Activated CD4-positive, alpha-beta T cell treated with anti-CD3 and anti-CD28 coated beads, Interleukin-2, Interleukin-4, amounts not matched to agents 100 ng/mL and 50 ng/mL, durations not matched to agents 16 hours and 8 hours (primary cell): ENCODE measurements around the gene CCNA2.

ENCODE experiments used
- DNase-seq: peaks from one replicate; pipeline ENCODE4 v3.0.0-alpha.2; 2020; ENCODE audit warnings: low spot score

CCNA2 gene

DNA sequence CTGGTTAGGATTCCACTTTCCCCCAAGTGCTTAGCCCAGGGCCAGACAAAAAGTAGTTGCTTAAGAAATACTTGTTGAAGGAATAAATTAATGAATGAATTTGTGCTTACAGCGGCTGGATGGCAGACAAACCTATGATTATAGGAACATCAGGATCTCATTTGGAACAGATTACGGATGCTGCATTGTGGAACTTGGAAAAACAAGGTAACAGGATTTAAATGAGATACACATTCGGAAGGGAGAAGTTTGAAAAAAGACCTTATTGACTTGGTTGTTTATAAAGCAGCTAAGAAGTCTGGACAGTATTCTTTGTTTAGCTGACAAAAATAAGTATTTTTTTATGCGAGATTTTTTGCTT lies 22.0 kb downstream of the CCNA2 start:
- DNase-seq, result no peak

DNA sequence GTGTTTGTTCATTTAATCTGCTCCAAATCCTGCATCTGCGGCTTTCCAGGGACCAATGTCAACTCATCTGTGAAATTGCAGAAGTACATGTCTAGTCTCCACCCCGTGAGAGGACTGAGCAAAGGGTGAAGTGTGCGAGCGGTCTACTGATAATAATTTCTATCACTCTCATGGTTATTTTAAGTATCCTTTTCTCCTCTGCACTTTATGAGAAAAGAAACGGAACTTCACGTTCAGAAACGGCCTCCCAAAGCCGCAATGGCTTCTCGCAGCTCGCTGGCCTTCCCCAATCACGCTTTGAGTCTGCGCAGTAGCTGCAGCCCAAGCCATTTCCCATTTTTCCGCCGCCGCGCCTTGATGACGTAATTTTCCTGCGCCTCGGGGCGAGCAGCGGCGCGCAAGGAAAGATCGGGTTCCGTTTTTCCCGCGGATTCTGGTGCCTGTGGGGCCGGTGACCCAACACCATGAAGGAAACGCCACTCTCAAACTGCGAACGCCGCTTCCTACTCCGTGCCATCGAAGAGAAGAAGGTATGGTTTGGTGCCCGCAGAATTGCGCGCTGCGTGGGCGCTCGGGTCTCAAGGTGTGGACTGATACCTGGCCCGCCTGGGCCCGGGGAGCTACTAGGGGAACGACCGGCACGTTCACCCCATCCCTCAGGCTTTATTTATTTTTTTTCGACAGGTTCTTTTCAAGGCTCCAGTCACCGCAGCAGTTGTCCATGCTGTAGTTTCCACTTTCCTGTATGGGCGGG lies 22.5 kb downstream of the CCNA2 start, which contains the start of gene EXOSC9:
Gene EXOSC9, plus strand, starts transcription at position 363 of the 754 bp plus-strand sequence. Its CDS starts 102 bp downstream, at position 465.
- DNase-seq, result peak; percentile 95

DNA sequence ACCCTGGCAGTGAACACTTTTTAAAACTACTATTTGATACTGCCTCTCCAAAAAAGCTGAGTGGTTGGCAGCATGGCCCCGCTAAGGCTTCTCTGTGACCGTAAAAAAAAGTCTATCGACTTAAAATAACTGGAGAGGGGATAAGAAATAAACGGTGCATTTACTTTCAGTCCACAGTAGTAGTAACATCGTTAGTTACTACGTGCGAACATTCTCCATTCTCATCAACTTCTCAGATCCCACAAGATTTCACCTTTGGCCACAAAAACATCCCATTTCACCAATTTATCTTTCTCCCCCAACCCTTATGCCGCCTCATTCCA lies 23.1 kb downstream of the CCNA2 start:
- no peak for DNase-seq

DNA sequence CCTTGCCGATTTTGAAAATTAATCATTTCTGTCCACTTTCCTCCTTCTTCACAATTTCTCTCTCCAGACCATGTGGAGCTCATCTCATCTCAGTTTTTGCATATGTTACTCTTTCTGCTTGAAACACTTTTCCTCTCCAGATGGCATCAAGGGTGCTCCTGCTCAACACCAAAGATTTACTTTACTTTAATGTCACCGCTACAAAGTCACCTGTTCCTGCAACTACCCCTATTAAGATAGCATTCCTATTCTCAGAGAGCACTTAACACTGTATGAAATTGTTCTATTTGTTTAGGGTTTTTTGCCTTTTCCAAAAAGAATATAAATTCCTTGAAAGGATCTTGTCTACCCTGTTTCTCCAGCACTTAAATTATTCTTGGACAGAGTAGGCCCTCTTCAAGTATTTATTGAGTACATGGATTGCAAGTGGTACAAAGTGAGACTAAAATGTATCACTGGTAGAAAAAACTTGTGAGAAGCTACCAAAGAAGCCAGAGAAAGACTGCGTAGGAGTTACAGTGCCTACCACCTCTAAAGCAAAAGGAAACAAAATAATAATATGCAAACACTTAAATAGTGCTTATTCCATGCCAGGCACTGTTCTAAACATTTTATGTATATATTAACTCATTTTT lies 23.7 kb downstream of the CCNA2 start:
- DNase-seq, result no peak

DNA sequence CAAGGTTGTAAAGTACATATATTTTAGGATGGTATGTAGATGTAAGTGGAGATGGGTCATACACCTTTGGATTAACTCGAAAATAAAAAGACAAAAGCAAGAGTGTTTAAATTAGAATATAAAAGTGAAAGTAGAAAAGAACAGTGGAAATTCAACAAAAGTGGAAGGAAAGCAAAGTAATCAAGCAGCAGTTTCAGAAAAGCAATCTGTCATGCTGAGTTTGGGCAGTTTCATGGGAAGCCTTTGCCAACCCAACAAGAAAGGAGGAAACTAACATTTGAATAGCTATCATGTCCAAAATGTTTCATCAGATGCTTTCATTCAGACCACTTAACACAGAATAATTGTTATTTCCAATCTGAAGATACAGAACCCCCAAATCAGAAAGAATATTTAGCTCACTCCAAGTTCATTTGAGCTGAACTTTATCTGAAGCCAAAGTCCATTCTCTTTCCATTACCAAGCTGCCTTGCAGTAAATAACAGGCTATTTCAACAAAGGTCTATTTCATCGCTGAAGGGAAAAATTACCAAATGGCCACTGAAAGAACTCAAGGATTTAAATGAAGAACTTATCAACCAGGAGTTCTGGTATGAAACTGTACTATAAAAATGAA lies 24.4 kb downstream of the CCNA2 start:
- DNase-seq, result no peak

DNA sequence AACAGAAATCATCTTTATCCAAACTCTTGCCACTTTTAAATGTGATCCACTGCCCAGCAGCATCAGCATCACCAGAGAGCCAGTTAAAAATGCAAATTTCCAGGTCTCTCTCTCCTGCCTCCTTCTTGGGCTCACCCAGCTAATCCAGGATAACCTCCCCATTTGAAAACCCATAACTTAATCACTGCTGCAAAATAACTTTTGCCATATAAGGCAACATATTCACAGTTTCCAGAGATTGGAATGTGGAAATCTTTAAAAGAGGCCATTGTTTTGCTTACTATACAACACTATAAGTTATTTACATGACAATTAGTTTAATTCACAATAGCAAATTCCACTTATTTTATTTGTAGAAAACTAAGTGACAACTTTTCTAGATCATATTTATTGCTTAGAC lies 27.4 kb downstream of the CCNA2 start:
- DNase-seq, result no peak

DNA sequence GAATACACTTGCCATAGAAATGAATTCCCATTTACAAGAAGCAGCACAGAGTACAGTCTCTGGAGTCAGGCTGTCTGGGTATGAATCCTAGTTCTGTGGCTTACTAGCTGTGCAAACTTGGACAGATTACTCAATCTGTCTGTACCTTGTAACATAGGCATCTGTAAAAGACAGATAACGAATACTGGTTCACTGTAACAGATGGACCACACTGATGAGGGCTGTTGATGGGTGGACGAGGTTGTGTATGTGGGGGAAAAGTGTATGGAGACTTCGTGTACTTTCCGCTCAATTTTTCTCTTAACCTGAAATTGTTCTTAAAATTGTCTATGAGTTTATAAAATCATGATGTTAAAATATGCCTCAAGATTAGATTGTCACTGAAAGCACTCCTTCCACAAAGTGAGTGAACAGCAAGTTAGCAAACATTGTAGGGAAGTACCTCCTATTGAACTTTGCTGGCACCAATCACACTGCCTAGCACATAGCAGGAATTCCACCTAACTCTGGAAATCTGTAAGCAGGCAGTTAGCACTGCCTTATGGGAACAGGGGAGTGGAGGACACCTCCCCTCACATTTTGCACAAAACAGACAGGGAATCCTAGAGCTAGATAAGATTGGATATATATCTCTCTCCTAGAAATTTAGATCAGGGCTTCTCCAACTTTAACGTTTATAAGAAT lies 29.0 kb downstream of the CCNA2 start:
- DNase-seq, result no peak

DNA sequence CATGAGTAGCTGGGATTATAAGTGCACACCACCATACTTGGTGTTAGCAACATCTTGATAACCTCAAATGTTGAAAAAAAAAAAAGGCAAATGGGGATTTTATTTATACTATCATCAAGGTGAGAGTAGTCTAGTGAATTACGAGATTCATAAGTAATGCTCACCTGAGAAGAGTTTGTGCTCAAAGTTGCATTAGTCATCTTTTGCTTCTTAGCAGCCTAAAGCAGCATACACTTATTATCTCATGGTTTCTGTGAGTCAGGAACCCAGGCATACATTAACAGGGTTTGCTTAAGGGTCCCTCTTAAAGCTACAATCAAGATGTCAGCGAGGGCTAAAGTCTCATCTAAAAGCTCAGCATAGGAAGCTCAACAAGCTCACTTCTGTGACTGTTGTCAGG lies 30.7 kb downstream of the CCNA2 start:
- DNase-seq, result no peak

DNA sequence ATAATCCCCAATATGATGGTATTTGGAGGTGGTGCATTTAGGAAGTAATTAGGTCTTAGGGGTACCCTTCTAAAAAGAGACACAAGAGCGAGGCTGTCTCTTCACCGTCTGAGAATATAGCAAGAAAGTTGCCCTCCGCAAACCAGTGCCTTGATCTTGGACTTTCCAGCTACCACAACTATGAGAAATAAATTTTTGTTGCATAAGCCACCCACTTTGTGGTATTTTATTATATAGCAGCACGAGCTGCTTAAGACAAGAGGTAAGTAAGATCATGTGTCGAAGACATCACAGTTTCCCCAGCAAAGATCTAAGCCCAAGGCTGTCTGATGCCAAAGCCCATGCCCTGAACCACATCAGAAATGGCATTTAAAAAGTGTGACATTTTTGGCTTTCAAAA lies 32.2 kb downstream of the CCNA2 start:
- DNase-seq, result no peak

DNA sequence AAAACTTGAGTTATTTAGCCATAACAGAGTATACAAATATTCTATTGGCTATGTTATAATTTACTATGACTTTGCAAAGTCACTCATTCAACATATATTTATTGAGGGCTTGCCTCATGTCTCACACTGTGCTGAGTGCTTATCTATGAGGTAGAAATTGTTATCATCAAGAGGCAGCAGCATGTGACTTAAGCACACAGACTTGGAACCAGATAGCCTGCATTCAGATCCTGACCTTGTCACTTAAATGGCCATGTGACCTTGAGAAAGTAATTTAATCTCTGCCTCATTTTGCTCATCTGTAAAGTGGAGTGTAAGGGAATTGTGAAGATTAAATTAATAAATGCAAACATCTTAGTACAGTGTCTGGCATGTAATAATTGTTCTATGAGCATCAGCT lies 32.7 kb downstream of the CCNA2 start:
- DNase-seq, result no peak

DNA sequence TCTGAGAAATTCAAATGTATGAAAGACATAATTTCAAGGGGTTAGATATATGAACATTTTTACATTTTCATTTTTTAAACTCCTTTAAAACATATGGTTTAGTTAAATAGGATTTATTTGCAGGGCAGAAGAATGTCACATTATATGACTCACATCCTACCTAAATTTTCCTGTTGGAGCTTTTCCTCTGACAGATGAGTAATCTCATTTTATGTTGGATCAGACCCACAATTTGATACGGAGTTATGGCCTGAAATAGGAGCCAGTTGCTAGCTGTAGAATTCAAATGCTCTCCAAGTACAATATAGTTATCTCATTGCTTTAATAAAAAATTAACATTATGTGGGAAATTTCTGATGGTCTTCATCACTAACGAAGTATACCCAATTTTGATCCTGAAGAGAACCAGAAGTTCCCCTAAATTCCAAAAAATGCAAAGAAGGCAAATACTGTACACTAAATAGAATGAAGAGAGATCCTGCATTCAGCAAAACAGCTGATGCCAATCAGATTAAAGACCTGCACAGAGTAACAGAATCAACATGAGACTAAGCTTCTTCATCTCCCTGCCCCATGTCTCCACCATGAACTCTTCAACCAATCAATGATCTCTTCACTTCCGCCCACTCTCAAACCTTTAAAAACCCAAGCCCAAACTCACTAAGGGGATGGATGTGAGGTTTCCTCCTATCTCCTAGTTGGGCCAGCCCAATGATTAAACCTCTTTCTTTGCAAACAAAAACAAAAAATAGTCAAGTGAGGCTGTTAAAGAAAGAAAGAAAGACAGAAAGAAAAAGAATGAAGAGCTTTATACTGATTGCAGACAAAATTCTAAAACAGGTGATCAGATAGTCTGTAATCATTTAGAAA lies 33.5 kb downstream of the CCNA2 start:
- DNase-seq, result no peak

DNA sequence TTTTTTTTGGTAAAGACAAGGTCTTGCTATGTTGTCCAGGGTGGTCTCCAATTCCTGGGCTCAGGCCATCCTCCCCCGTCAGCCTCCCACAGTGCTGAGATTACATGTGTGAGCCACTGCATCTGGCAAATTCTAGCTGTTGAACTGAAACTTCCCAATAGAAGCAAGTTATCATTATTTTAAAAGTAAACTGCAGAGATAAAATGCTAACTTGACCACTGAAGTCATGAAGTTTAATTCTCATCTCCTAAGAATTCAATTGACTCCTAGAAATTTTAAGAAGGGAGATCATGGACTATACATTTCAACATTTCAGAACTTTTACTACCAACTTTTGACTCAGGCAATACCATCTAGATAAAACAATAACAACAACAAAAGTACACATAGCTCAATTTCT lies 34.2 kb downstream of the CCNA2 start:
- DNase-seq, result no peak

DNA sequence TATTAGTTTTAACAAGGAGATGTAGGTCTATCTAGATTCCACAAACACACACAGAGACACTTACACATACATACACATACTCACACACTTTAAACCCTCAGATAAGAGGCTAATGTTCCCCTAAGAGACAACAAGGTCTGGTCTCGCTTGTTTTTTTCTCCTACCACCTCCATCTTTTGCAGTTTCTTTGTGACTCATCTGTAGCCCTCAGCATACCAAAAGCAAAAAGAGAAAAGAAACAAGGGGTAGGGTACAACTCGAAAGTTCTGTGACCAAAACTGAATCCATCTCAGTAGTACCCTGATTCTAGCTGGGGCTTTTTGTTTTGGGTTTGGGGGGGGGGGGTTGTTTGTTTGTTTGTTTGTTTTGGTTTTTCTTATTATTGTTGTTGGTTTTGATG lies 34.8 kb downstream of the CCNA2 start:
- DNase-seq, result peak; percentile 51

DNA sequence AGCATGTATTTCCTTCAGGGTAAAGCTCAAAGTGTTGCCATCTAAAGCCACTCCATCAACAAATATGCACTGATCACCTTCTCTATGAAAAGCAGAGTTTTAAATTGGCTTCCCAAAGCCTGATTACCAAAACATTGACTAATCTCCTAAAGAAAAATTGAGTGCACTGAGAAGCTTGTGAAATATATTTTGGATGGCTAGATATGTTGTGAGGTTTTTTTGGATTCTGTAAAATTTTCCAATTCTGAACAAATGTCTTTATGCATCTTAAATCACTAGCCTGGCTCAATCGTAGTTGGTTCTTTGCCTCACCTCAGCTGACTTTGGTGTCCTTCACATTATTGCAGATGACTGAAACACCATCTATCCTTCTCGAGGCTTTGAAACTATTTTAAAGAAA lies 37.5 kb downstream of the CCNA2 start:
- no peak for DNase-seq

DNA sequence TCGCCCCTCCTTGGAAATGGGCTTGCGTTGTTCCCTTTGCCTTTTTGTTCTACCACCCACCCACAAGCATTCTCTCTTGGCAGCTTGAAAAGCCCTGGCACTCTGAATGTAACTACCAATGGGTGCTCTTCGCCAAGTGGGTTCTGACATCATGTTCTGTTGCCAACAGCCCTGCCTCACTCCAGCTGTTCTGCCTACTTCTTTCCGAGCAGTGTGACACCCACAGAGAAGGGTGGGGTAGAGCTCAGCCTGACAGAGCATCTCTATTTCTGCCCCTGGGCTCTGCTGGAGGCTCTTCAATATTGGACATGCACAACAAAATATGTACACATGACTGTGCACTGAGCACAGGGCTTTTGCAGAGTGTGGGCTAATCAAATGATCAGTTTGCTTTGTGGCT lies 38.2 kb downstream of the CCNA2 start:
- DNase-seq, result no peak

DNA sequence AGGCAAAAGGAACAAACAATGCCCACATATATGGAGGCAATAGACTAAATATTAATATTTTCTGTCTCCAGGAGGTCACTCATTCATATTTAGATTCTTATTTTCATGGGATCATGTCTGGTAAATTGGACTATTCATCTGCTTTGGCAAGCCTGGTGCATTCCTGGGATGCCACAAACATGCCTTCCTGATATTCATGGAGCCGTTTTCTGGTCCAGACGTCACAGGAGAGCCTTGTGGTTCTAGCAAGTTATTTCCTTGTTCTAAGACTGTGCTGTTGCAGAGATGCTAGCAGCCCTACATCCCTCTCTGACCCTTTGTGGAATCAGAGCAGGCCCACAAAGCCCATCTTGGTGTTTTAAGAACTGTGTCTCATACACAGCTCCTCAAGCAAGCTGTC lies 38.7 kb downstream of the CCNA2 start:
- DNase-seq, result no peak

DNA sequence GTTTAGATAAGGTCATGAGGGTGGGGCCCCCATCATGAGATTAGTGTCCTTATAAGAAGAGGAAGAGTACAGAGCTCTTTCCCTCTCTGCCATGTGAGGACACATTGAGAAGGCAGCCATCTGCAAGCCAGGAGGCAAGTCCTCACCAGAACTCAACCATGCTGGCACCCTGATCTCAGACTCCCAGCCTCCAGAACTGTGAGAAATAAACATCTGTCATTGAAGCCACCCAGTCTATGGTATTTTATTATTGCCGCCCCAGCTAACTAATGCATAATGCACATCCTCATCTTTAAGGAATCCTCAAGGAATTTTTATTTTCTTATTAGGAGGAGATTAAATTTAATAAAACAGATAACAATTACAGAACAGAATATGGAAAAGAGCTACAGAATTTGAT lies 39.3 kb downstream of the CCNA2 start:
- DNase-seq, result no peak

DNA sequence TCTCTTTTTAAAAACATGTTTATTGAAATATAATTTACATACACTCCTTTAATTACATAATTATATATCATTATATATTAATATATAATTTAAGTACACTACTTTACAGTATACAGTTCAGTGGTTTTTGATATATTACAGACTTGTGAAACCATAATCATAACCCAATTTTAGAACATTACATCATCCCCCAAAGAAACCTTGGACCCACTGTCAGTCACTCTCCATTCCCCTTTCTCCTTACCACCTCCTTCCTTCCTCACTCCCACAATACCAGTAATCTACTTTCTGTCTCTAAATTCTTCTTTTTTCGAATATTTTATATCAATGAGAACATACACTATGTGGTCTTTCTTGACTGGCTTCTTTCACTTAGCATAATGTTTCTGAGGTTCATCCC lies 40.5 kb downstream of the CCNA2 start:
- no peak for DNase-seq

DNA sequence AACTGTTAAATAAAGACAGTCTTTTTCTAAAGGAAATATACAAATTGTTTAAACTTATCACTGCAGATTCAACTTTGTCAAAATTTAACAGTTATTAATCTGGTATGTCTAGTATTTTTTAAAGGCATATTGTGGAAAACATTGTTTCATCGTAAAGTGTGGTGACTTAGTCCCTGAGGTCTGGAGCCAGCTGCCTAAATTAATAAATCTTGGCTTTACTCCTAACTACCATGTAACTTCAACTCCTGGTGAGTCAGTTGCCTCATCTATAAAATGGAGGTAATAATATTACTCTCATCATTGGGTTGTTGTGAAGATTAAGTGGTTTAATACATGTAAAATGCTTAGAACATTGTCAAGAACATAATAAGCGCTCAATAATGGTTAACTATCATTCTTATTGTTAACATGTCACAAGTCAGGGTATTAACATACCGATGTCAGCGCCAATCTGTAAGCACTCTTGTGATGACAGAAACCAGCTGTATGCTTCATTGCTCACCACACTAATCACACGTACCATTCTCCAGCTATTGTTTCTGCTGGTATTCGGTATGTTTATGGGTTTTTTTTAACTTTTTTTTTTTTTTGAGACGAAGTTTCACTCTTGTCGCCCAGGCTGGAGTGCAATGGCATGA lies 44.6 kb downstream of the CCNA2 start:
- no peak for DNase-seq

DNA sequence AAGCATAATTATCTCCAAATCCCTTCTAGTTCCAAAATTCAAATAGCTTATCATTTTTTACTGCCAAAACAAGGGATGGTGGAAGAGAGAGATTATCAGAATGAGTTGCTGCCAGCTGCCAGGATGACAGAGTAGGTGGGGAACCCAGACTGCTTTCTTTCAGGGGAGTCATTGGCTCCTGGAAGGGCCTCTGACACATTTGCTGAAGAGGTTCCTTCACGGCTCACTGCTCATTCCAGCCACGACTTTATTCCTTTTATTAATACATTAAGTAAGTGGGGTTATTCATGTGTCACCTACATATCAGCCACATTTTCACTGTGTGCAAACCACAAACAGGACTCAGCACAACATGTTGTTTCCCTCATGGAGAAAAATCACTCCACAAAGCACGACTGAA lies 46.1 kb downstream of the CCNA2 start:
- DNase-seq, result no peak

DNA sequence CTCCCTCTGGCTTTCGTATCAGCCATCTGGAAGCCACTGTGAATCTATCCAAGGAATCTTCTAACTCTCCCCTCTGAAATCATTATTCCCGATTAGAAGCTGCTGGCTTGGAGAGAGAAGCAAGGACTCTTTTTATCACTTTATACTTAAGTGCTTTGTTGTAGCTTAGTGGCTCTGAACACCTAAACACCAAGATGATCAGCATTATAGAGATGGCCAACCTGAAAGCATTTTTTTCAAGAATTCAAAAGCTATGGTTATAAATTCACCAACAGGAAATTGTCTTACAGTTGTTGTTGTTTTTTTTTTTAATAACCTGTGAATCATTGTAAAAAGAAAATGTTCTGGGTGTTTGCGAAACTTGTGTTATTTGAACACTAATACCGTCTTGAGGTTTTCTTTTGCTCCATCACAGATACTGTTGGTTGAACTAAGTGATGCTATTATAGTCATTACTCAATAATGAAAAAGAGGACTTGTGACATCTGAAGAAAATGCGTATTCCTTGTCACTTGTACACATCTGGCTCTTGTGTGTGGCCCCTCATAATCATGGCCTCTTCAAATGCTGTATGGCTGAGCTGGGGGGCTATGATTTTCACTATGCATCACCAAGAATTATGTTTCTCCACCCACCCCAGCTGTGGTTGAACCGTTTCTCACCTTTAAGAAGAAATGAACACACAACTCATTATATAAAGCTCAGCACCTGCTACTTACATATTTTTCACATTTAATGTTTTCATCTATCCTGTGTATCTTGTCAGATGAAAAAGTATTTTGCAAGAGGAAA lies 46.9 kb downstream of the CCNA2 start:
- DNase-seq, result no peak
